ENCODE data around the gene HSPA12B. TPM values are rescaled to one million over a fixed set of nuclear protein-coding genes. Genes with fewer than 3 reads are reported as not detected.

The HSPA12B gene
- total RNA-seq, 4 donors from 2014 or later = 12.7 to 30.9 (median 18.7) TPM

- DNase-seq (ENCODE audit: low spot score in 2 of 2) = no peak
- peaks cover 0 to 69% (median 16%) of the 10 kb centered on the region in 4 donors for H3K4me1 ChIP-seq
- peak overlapping the region in 3 of 4 donors; percentile 33 to 50 (median 40) for H3K4me3 ChIP-seq
- TF ChIP-seq POLR2A (IDR thresholded peaks at IDR 0.05) (no peak), EP300 (IDR thresholded peaks at IDR 0.05) (no peak), CTCF (IDR thresholded peaks at IDR 0.05) (no peak)
- H3K27ac ChIP-seq = peak overlapping the region in 2 of 4 donors; percentile 12 to 15
- H3K9me3 ChIP-seq = no peaks in the 10 kb centered on the region
- H3K27me3 ChIP-seq = peaks cover 0 to 8% of the 10 kb centered on the region in 2 donors
- H3K36me3 ChIP-seq = peaks cover 0 to 54% (median 0%) of the 10 kb centered on the region in 3 donors
- 40 to 43% methylated on average over 13 of the region's 13 CpGs for WGBS, 2 donors
Measured at GRCh38 chr20:3752386-3752759, 19.9 kb downstream of the HSPA12B start.

DNA sequence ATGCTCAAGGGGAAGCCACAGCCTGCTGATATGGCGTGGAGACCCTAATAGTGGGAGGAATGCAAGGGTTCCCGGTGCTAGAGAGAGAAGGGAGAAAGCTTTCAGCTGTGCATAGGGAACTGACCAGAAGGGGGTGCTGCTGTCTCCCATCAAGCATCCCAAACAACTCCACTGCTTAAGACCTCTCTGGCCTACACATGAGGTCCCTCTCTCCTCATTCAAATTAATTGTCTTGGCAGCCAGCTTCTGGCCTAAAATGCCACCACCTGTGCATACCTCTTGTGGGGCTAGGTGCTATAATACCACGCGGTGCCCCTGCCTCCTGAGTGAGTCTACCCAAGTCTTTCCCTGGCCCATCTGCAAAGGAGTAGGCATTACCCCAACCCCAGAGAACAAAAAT lies 20.6 kb downstream of the HSPA12B start:
- Histone ChIP-seq H3K4me1 (peaks cover 0 to 76% (median 17%) of the 10 kb centered on the region in 4 donors), H3K27ac (peak overlapping the region in 3 of 4 donors; percentile 12 to 84 (median 80)), H3K4me3 (no peak overlapping the region), H3K36me3 (peaks cover 0 to 55% (median 0%) of the 10 kb centered on the region in 3 donors), H3K27me3 (peaks cover 0 to 8% of the 10 kb centered on the region in 2 donors), H3K9me3 (no peaks in the 10 kb centered on the region)
- 42 to 48% methylated on average over 4 of the region's 4 CpGs for WGBS, 2 donors
- DNase-seq (ENCODE audit: low spot score in 2 of 2) = peak; percentile 65 to 90
- TF ChIP-seq EP300 (IDR thresholded peaks at IDR 0.05) = peak in 1 of 2 donors; percentile 13
- peak; percentile 65 to 83 (median 74) for TF ChIP-seq CTCF (IDR thresholded peaks at IDR 0.05)
- TF ChIP-seq POLR2A (IDR thresholded peaks at IDR 0.05) = no peak

DNA sequence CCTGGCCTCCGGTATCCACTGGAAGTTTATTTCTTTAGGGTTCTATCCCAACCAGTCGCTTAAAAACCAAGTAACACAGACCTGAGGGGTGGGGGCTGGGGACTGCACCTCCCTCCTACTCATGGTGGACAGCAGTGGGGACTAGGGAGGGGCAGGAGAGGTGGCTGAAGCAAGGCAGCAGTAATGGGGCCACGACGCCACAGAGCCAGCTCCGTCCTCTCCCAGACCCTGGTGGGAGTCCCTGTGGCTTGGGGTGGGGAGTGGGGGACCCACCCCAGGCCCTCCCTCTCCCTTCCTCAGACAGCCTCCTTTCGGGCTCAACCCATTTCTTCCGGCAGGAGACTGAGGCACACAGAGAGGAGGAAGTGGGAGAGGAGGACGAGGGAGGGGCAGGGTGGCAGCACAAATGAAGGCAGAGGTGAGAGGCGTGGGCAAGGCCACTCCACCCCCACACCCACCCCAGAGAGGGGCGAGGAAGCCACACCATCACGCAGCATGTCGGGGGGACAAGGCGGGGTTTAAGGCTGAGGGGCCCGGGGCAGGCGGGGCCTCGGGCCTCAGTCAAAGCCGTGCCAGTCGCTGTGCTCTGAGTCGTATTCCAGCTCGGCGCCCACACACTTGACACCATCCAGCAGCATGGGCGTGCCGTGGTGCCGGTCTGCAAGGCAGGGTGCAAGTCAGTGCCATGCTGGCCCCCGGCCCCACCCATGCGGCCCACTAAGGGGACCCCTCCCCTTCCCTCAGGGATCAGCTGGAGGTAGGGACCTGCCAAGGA lies 21.2 kb downstream of the HSPA12B start:
- TF ChIP-seq POLR2A (IDR thresholded peaks at IDR 0.05) (no peak), EP300 (IDR thresholded peaks at IDR 0.05) (no peak), CTCF (IDR thresholded peaks at IDR 0.05) (no peak)
- H3K27me3 ChIP-seq = peaks cover 0 to 8% of the 10 kb centered on the region in 2 donors
- peaks cover 0 to 81% (median 20%) of the 10 kb centered on the region in 4 donors for H3K4me1 ChIP-seq
- peaks cover 0 to 54% (median 0%) of the 10 kb centered on the region in 3 donors for H3K36me3 ChIP-seq
- no peak overlapping the region for H3K4me3 ChIP-seq
- no peak for DNase-seq (ENCODE audit: low spot score in 2 of 2)
- peak overlapping the region in 3 of 4 donors; percentile 6 to 84 (median 80) for H3K27ac ChIP-seq
- WGBS, 2 donors = 72 to 76% methylated on average over 18 to 24 of the region's 26 CpGs
- no peaks in the 10 kb centered on the region for H3K9me3 ChIP-seq

DNA sequence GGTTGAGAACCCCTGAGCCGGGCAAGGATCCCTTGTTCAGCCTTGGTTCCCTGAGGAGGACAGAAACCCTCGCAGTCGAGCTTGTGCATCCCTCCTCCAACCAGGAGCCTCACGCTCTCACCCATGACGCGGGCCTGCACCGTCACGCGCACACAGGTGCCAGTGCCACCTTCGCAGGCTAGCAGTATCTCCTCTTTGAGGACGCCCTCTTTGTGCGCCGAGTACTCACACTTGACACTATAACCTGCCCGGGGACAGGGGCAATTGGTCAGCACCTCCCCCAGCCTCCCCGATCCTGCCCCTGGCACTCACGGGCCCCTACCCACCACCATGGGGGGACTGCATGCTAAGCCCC lies 21.8 kb downstream of the HSPA12B start:
- Histone ChIP-seq H3K4me3 (no peak overlapping the region), H3K4me1 (peaks cover 0 to 86% (median 23%) of the 10 kb centered on the region in 4 donors), H3K36me3 (peaks cover 0 to 50% (median 0%) of the 10 kb centered on the region in 3 donors), H3K9me3 (no peaks in the 10 kb centered on the region), H3K27ac (peak overlapping the region in 3 of 4 donors; percentile 18 to 84 (median 80)), H3K27me3 (peaks cover 0 to 8% of the 10 kb centered on the region in 2 donors)
- no peak for DNase-seq (ENCODE audit: low spot score in 2 of 2)
- 87 to 97% methylated on average over 12 to 16 of the region's 16 CpGs for WGBS, 2 donors
- no peak for TF ChIP-seq POLR2A (IDR thresholded peaks at IDR 0.05)
- no peak for TF ChIP-seq CTCF (IDR thresholded peaks at IDR 0.05)
- TF ChIP-seq EP300 (IDR thresholded peaks at IDR 0.05) = no peak

GRCh38 chr20:3755269-3755668 lies 22.8 kb downstream of the HSPA12B start:
- no peak overlapping the region for H3K4me3 ChIP-seq
- H3K9me3 ChIP-seq = no peaks in the 10 kb centered on the region
- TF ChIP-seq CTCF (IDR thresholded peaks at IDR 0.05) (no peak), EP300 (IDR thresholded peaks at IDR 0.05) (no peak), POLR2A (IDR thresholded peaks at IDR 0.05) (no peak)
- H3K27me3 ChIP-seq = peaks cover 0 to 8% of the 10 kb centered on the region in 2 donors
- 94 to 100% methylated on average over 1 to 6 of the region's 7 CpGs for WGBS, 2 donors
- peak overlapping the region in 3 of 4 donors; percentile 26 to 84 (median 80) for H3K27ac ChIP-seq
- peaks cover 0 to 85% (median 27%) of the 10 kb centered on the region in 4 donors for H3K4me1 ChIP-seq
- DNase-seq (ENCODE audit: low spot score in 2 of 2) = no peak
- peaks cover 0 to 41% (median 0%) of the 10 kb centered on the region in 3 donors for H3K36me3 ChIP-seq
